ENCODE measurements around the gene ZC3H10.

- TF ChIP-seq RORB (CRISPR knock-in tag; IDR thresholded peaks at IDR 0.05) (no peak), ESRRA (CRISPR knock-in tag; IDR thresholded peaks at IDR 0.05; ENCODE audit: borderline replicate concordance) (no peak), SP1 (CRISPR knock-in tag; conservative IDR thresholded peaks at IDR 0.05) (no peak)
- TF ChIP-seq, protein P1, sequence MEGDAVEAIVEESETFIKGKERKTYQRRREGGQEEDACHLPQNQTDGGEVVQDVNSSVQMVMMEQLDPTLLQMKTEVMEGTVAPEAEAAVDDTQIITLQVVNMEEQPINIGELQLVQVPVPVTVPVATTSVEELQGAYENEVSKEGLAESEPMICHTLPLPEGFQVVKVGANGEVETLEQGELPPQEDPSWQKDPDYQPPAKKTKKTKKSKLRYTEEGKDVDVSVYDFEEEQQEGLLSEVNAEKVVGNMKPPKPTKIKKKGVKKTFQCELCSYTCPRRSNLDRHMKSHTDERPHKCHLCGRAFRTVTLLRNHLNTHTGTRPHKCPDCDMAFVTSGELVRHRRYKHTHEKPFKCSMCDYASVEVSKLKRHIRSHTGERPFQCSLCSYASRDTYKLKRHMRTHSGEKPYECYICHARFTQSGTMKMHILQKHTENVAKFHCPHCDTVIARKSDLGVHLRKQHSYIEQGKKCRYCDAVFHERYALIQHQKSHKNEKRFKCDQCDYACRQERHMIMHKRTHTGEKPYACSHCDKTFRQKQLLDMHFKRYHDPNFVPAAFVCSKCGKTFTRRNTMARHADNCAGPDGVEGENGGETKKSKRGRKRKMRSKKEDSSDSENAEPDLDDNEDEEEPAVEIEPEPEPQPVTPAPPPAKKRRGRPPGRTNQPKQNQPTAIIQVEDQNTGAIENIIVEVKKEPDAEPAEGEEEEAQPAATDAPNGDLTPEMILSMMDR (IDR thresholded peaks at IDR 0.05) = no peak
- TF ChIP-seq, protein P2, sequence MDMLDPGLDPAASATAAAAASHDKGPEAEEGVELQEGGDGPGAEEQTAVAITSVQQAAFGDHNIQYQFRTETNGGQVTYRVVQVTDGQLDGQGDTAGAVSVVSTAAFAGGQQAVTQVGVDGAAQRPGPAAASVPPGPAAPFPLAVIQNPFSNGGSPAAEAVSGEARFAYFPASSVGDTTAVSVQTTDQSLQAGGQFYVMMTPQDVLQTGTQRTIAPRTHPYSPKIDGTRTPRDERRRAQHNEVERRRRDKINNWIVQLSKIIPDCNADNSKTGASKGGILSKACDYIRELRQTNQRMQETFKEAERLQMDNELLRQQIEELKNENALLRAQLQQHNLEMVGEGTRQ (CRISPR knock-in tag; IDR thresholded peaks at IDR 0.05) = no peak
Observed at GRCh38 chr12:56153678-56154065, 35.6 kb downstream of the ZC3H10 start.

Measured in WTC11 (cell line).